Stromal cell of bone marrow (primary cell): ENCODE results near the gene VPS26B.
A peak's percentile ranks its signal among the peaks of the same experiment; 100 is the strongest.
"Not testable (repeated sequence)": the region's sequence is repeated elsewhere in the genome, so short reads cannot be mapped to it uniquely, and the experiment has no call there.

ENCODE experiments used
- DNase-seq: peaks from one replicate; pipeline ENCODE4 v3.0.0-alpha.2; 2012; ENCODE audit warnings: low read depth

The VPS26B gene

DNA sequence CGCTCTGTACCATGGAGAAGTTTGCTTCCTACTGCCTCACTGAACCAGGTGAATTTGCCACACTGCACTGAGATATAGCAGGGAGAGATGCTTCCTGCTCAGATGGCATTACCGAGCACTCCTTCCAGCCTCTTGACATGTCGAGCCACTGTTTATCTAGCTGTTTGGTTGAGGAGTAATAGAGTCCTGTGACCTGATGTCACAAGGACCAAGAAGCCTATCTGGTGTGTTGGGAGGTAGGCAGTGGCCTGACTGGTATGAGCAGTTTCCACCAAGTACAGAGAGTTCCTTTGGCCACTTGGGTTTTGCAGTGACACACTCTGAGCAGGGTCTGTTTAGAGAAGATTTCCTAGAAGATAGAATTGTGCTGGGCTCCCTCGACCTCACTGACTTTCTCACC is 34.1 kb downstream of the VPS26B start:
- no peak for DNase-seq

DNA sequence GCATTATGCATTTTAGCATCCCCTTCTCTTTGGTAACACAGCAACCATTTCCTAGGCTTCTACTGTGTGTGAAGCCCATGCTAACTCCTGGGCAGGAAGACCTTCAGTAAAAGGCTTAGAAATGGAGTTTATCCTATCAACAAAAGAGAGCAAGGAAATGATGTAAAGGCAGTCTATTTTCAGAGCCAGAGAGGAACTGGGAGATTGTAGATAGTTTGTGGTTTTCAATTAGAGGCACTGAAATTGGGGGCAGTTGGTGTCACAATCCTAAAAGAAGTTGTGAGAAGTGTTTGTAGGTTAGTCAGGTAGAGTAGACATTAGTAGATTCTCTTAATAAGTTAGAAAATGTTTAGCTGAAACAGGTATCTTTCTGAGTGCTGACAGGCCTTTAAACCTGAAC is 36.0 kb downstream of the VPS26B start:
- DNase-seq, result no peak

DNA sequence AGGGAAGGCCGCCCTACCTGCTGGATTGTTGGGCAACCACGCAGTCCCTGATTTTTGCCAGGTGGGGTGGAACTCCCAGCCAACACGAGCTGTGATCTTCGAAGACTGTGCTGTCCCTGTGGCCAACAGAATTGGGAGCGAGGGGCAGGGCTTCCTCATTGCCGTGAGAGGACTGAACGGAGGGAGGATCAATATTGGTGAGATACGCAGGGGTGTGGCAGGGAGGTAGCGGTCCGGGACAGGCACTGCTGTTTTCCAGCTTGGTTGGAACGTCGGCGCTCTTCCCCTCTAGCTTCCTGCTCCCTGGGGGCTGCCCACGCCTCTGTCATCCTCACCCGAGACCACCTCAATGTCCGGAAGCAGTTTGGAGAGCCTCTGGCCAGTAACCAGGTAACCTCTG is 36.5 kb downstream of the VPS26B start:
- no peak for DNase-seq

DNA sequence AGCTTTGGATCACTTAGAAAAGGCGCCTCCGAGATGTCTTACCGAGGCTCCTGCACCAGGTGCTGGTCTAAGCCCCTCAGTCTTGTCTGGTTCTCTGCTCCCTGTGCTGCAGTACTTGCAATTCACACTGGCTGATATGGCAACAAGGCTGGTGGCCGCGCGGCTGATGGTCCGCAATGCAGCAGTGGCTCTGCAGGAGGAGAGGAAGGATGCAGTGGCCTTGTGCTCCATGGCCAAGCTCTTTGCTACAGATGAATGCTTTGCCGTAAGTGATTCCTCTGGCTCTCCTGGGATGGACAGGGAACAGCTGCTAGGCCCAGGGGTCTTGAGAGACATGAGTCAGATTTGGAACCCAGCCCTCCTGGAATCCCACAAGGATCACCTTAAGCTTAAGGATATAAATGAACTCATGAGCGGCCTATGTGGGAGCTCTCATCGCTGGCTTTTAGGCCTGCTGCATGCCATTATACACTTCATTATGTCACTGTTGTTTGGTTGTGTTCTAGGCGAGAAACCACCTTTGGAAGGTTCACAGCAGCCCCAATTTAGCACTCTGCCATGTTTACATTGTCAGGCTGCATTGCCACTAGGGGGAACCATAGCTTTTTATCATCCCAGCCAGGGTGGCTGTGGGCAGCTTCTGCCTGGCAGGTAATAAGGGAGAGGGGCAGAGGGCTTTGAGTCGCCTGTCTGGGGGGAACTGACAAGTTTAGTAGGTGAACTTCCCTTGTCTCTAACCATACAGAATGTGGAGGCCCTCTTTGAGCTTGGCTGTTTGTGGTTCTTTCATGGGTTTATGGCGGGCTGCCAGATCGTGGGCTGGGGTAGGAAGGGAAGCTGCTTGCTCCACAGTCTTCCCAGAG is 37.4 kb downstream of the VPS26B start:
- no peak for DNase-seq

DNA sequence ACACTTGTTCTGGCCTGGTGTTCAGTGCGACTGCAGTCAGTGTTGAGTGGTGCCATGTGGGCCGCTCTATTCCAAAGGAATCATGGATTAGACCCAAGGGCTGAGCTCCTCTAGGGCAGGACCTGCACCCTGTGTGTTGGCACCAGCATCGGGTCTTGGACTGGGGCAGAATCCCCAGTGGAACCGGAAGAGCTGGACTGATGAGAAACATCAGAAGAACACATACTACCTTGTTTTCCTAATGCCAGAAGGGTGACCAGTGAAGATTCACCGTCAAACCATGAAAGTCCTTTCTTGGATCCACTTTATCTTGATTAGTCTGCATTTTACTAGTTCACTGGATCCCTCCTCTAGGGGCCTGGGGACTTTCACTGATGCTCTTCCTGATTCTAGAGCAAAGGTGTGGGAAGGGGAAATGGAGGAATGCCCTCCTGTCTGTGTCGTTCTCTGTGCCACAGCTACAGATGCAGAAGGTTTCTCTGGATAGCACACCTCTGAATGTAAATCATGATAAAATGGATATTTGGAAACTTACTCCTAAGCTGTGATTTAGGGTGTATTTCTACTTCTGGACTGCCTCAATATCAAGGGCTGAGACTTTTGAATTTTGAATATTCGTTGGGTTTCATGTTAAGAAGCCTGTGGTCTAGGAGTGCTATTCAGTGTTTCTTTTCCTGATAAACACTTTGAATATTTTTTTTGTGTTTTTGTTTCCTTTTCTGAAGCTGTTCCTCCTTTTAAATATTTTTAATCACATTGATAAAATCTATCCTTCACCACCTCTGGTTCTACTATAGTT is 40.7 kb downstream of the VPS26B start:
- DNase-seq, result no peak

DNA sequence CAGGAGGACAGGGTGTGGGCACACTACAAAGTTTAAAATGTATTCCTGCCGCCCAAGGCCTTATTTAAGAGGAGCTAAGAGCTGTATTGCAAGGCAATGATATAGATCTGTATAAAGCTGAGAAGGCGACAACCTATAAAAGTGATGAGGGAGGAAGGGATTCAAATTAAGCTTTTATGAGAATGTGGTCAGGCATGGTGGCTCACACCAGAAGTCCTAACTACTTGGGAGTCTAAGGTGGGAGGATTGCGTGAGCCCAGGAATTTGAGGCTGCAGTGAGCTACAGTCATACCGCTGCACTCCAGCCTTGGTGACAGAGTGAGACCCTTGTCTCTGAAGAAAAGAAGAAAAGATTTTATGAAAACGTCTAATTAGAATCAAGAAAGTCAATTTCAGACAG is 42.0 kb downstream of the VPS26B start:
- DNase-seq, result no peak

DNA sequence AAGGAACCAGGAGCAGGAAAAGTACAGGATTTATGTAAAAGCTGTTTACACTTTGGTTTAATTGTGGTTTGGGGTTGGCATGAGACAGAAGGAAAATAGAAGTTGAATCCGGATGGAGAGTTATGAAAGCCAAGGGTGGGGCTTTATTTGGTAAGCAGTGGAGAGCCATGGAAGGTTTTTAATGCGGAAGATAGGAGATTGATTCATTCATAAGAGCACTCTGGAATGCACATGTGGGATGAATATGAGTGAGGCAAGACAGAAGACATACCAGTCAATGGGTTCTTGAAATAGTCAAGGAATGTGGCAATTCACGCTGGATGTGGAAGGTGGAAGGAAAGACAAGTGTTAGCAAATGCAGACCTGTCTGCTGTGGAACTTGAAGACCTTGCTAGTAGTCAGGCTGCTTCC is 42.4 kb downstream of the VPS26B start:
- DNase-seq, result peak; percentile 60

DNA sequence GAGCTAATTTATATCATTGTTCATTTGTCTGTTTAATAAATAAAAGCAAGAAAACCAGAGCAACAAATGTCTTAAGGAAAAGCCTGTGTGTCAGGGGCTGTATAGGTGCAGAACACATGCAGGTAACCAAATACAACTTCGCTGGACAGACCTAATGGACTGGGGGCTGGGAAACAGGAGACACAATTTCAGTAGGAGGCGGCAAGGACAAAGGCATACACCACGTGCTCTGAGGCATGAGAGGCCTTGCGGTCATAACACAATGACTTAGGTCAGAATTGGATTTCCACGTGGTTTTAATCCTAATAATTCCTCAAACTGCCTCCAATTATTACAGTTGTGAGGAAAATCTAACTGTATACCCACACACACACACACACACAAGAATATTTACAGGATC is 43.0 kb downstream of the VPS26B start:
- no peak for DNase-seq

DNA sequence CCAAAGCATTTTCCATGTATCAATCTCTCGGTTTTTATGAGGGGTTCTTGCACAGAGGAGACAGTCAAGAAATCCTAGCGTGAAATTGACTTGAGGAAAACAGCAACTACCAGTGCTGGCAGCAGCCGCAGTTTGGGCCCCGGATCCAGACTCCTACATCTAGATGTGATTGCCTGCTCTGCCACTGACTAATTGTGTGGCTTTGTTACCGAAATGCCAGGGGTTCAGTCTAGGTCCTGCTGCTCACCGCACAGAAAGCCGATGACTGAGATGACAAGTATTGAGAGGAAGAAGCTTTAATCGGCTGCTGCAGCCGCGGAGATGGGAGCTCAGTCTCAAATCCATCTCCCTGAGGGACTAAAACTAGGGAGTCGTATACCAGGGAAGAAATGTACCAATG is 43.5 kb downstream of the VPS26B start:
- DNase-seq, result no peak

DNA sequence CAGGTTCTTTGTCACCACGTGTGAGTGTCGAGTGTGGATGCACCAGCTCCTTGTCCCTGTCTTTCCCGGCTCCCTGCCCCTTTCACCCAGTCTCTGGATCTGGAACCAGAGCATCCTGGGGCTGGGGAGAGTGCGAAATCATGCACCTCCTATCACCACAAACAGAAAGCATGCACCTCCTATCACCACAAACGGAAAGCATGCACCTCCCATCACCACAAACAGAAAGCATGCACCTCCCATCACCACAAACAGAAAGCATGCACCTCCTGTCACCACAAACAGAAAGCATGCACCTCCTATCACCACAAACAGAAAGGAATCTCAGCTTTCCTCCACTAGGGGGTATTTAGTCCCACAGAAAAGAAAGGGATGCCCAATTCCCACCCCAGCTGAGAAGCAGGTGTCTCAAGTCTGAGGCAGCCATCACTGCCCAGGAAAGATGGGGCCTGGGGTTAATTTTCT is 45.8 kb downstream of the VPS26B start:
- no peak for DNase-seq

DNA sequence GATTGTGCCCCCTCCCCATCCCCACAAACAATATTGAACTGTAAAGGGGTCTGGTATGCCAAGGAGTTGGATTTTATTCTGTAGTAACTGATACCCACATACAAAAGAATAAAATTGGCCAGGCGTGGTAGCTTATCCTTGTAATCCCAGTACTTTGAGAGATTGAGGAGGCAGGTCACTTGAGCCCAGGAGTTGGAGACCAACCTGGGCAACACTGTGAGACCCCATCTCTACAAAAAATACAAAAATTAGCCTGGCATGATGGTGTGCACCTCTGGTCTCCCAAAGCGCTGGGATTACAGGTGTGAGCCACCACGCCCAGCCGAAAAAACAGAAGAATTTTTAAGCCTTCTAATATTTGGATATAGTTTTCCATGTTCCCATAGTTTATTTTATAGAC is 47.5 kb downstream of the VPS26B start:
- DNase-seq, result no peak

DNA sequence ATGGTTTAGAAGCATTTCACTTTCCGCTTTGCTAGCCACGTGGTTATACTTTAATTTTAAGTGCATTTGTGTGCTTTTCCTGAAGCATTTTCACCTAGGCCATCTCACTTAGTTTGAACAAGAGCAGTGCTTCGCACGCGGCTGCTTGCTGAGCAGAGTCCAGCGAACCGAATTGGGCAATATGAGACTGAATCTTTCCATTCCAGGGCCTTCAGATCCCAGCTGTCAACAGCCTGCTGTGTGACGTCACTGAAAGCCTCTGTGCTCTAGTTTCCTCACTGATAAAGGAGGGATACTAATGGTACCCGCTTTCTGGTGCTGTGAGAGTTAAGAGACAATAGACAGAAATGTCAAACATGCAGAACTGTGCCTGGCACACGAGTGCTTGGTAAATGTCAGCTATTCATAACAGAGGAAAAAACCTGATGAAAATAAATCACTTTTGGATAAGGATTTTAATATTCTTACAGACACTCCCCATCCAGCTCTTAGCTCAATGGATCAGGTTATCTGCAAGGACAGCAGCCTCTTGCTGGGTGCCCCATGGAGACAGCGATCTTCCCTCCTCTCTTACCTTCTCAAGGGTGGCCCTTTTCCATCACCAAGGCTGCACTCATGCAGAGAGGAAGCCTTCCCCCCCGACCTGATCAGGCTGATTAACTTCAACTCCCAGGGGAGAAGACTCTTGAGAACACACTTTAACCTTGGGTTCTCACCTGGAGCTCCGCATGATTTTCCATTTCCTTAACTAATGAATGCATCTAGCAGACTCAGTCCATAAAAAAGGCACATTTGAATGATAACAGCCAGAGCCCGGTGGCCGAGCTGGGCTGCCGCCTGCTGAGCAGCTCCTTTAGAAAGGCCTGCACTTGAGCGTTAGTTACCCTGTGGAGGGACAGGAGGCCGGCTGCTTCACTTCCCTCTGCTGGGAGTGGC is 48.2 kb downstream of the VPS26B start:
- no peak for DNase-seq

DNA sequence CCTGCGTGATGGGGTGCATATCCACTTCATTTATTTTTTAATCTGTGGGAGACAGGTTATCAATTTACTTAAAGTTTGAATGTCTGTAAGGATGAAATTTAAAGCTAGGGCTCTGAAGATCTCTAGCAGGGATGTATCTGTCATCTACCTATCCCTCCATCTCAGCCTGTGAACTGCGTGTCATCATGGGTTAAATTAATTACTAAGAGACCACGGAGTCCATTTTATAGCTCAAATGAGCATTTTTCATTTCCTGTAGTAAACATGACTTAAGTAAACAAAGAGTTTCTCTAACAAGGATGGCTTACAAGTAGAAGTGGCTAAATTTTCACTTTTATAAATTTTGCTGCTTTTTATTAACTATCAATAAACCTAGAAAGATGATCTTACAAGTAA is 48.8 kb downstream of the VPS26B start:
- no peak for DNase-seq

DNA sequence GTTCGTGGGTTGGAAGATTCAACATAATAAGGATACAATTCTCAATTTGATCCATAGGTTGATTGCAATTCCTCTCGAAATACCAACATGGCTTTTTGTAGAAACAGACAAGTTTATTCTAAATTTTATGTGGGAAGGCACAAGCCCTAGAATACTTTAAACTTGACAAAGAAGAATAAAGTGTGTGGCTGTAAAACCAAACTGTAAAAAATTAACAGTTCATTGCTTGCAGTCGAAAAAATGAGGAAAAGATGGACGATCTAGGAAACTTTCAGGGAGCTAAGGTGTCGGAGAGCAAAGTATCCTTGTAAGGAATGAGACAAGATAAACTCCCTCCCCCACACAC is 50.7 kb downstream of the VPS26B start:
- no peak for DNase-seq

DNA sequence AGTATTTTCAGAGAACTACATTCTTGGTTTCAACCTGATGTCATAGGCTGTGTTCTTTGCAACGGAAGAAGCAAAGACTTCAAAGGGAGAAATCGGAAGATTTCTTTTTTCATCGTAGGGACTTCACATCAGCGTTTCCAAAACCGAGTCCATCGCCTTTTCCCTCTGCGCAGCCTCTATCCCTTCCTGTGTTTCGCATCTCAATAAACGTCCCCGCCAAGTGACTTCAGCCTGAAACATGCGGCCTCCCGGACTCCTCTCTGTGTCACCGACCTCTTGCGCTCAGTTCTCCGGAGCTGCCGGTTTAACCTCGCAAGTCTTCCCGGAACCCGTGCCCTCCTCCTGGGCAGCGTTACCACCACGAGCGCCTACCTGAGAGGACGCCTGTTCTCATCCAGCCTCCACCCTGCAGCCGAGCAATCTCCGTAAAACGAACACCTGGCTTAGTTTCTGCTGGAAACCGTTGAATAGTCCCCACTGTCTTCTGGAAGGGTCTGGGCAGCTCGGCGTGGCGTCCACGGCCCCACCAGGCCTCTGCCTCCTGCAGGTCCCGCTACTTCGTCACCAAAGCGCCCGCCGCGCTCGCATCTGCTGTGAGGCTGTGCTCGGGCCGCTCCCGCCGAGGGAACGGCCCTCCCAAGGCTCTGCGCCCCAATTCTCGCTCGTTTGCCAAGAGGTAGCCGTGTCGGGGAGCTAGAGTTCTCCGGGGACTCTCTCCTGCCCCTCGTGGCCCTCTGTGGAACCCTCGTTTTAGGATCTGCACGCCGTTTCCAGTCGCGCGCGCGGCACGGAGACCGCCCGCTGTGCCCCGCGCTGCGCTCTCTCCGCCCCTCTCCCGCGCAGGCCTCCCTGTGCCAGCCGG is 51.3 kb downstream of the VPS26B start, which contains the start of gene GLB1L3:
GLB1L3 (plus strand) TSS at position 846 of the 862 bp plus-strand sequence. CDS start 362 bp downstream, outside the sequence.
- no peak for DNase-seq

DNA sequence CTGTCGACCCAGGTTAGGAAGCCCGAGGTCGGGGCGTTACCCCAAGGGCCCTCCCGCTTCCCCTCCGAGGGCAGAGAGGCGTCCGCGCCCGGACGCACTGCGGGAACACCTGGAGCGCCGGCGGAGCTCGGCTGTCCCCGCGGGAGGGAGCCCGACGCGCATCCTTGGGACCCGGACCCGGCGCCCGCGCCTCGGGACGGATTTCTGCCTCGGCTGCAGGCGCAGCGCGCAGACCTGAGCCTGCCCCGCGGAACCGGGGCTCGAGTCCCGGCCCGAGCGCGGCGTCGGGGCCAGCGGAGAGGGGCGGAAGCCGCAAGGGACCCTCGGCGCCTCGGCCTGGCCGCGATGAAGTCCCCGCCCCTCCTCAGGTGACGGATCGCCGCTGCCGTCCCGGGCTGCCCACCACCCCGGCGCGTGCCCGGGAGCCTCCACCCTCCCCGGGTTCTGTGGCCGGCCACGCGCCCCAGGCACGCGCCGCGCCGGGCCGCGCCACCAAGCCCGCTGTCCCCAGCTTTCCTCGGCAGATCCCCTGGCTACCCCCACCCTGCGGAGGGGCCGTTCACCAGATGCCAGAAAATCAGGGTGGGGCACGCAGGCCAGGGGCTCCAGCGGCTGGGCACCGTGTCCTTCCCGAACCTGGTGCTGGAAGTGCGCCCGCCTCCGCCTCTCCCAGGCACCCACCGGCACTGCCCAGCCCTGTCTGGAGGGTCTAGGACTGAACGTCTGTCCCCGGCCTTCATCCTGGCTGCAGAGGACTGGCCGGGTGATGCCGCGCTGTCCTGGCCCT is 52.1 kb downstream of the VPS26B start:
- DNase-seq, result no peak

DNA sequence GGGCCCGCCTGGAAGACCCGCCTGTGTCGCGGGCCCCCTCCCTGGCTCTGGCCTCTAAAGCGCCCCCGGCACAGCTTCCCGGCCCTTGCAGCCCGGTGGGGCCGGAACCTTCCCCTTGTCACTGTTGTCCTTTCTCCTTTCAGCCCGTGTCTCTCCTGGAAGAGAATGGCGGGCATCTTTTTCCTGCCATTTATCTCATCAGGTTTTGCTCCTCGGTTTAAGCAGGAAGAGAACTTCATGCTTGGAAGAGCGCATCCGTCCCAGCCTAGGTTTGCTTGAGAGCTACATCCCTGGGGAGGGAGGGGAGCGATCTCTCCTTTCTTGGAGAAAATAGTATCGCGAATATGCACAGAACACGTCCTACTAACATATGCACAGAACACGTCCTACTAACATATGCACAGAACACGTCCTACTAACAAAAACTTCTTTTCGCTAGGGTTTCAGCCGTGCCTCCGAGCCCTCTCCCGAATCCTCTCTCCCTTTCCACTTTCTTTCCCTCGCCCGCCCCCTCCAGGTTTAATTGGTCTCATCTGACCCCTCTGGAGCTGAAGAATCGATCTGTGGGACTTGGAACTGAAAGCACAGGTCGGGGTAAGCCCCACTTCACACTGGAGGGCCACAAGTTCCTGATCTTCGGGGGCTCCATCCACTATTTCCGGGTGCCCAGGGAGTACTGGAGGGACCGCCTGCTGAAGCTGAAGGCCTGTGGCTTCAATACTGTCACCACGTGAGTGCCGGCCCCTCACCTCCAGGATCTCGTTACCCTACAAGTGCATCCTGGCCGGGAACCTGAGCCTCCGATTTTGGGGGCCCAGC is 52.9 kb downstream of the VPS26B start:
- DNase-seq, result no peak

DNA sequence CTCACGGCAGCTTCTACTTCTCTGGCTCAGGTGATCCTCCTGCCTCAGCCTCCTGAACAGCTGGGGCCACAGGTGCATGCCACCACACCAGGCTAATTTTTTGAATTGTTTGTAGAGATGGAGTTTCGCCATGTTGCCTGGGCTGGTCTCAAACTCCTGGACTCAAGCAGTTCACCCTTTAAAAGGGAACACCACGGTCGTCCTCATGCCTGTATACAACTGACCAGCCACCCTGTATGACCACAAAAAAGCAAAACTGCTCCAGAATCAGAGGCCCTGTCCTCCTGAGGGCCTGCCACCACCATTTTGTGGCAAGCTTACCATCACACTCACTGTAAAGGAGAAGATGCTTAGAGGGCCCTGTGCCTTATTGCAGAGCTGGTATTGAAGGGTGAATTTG is 53.9 kb downstream of the VPS26B start:
- no peak for DNase-seq

DNA sequence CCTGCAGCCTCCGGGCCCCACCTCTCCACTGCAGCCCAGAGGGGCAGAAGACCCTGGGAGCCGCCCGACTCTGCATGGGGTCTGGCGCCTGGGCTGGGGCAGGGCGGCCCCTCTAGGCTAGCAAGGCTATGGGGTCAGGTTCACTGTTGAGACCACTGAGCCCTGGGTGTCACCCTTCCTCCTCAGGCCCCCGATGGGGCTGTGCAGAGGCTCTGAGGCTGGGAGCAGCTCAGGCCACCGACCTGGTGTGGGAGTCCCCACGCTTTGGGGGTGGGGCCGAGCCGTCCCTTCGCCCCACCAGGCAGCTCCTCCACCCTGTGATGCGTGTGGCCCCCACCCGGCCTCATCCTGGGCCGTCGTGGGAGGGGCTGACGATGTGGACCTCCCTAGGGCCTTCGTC is 57.2 kb downstream of the VPS26B start:
- not testable (repeated sequence) for DNase-seq
